NCI-H774 (cell line): ENCODE data around the gene VTCN1.

Experiments used
- DNase-seq: peaks from one replicate; lab custom pipeline; 2025; lab: John Stamatoyannopoulos, UW

Gene VTCN1

DNA sequence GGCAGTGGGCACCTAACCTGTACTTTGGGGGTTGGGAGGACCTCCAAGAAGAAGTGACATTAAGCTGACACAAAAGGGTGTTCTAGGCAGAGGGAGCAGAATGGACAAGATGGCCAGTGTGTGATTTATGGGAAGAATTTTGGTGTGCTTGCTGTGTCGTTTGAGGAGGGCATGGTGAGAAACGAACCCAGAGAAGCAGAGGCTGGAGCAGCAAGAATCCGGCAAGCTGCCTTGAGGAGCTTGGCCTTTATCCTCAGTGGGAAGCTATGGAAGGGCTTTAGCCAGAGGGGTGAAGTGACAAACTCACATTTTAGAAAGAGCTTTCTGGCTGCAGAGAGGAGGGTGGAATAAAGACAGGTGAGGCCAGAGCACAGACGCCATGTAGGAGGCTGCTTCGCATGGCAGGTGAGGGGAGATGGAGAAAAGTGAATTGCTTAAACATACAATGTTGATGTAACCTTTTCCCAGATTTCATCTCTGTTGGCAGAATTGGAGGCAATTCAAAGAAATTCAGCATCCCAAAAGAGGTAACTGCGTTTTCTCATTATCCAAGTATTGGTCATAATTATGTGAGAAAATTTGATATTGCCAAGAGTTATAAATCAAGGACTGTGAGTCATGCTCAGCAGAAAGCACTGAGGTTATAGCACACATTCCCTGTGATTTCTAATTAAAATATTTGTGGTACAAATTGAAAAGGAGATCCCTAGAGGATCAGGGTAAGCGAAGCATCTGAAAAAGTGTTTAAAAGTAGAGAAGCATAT, 115.7 kb downstream of the VTCN1 start:
- no peak for DNase-seq

DNA sequence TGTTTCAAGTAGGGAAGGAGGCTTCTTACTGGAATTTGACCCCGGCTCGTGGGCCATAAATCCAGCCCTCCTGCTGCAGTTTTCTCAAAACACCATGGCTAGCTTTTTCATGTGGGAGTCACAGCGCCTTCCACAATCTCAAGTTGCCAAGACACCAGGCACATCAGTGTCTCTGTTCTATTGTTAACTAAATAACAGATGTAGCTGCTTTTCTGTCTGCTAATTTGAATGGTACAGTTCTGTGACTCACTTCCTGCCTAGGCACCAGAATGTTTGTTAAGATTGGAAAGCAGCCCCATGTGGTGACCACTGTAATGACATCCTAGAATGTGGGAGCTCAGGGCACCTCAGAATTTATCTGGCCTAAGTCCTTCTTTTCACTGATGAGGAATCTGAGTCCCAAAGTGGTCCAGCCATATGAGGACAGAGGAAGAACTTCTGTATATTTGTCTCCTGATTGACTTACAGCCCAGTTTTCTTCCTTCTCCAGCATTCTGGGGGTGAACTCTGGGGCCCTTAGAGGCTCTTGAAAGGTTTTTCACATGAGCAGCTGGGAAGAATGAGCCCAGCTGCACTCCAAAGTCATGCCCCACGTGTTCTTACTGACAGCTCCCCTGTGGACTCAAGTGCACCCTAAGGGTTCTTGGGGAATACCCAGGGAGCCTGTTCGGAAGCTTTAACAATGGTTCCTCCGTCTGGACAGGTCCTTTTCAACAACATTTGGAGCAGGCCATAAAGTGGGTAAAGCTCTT, 116.7 kb downstream of the VTCN1 start:
- DNase-seq: no peak
